ENCODE data around the gene ATP11C. TPM values are rescaled to one million over a fixed set of nuclear protein-coding genes. Genes with fewer than 3 reads are reported as not detected.

Gene ATP11C
- total and polyA plus RNA-seq, 2 of the 4 experiments (the other 2 are of a cell fraction): 19.3 to 40.0 TPM

- in situ Hi-C loops (cut with MboI; ENCODE audit: low sequenced_read_pairs): no loop called here
- Histone ChIP-seq H3K23ac (ENCODE audit: low read depth, low read length) (no peak overlapping the region), H3K9me3 (ENCODE audit: control insufficient read depth, insufficient read depth, low read length) (no peaks in the 10 kb centered on the region), H3K4me3 (ENCODE audit: insufficient read depth, low read depth, low read length) (no peak overlapping the region), H2AK9ac (replicated peaks; ENCODE audit: low read depth, low read length, poor library complexity) (no peak overlapping the region), H3K4me2 (ENCODE audit: low read depth, low read length) (no peak overlapping the region), H3K79me1 (ENCODE audit: low read depth in 1 of 2, low read length in 2 of 2) (no peaks in the 10 kb centered on the region), H2BK120ac (ENCODE audit: low read depth, low read length) (no peak overlapping the region), H2AFZ (replicated peaks; ENCODE audit: low read length, poor library complexity) (no peak overlapping the region), H3K14ac (replicated peaks; ENCODE audit: low read depth, low read length) (no peak overlapping the region), H3K4ac (ENCODE audit: low read depth, low read length) (no peak overlapping the region), H4K91ac (ENCODE audit: insufficient read depth, low read depth, low read length) (no peak overlapping the region), H3K27me3 (ENCODE audit: control insufficient read depth, insufficient read depth, low read length) (no peaks in the 10 kb centered on the region; the same call in 1 of the 2 replicates), H4K20me1 (ENCODE audit: insufficient read depth, low read length) (no peaks in the 10 kb centered on the region), H3K36me3 (ENCODE audit: control insufficient read depth, insufficient read depth, low read length) (no peaks in the 10 kb centered on the region), H2BK5ac (ENCODE audit: low read depth, low read length, poor library complexity, severe bottlenecking) (no peak overlapping the region), H3K9ac (ENCODE audit: low read depth, low read length) (no peak overlapping the region), H2BK20ac (ENCODE audit: low read depth, low read length) (no peak overlapping the region), H3K27ac (ENCODE audit: insufficient read depth, low read length) (no peak overlapping the region), H3K56ac (ENCODE audit: extremely low read depth, insufficient read depth, low read length) (no peak overlapping the region), H4K5ac (ENCODE audit: low read depth, low read length) (no peak overlapping the region), H3K4me1 (ENCODE audit: control insufficient read depth, insufficient read depth, low read length) (no peaks in the 10 kb centered on the region), H3K9me1 (ENCODE audit: insufficient read depth, low read length) (no peaks in the 10 kb centered on the region), H2BK15ac (ENCODE audit: low read depth, low read length) (no peak overlapping the region), H3K18ac (ENCODE audit: low read depth, low read length) (no peak overlapping the region), H4K8ac (ENCODE audit: low read depth in 2 of 2, low read length in 2 of 2) (no peak overlapping the region), H2AK5ac (ENCODE audit: low read depth, low read length) (no peak overlapping the region)
- WGBS, 2 experiments (ENCODE audit: extremely low coverage in 2 of 2, insufficient read length in 1 of 2): no CpG with 5 or more reads among the region's 2 CpGs
- ChIA-PET POLR2A (ENCODE audit: unreplicated experiment) (no interaction called here), CTCF (no interaction called here)
- no peak for ATAC-seq (ENCODE audit: low read depth)
- DNase-seq: no peak
- BruUV-seq (replicated peaks): no TSS peak
- TF ChIP-seq MAZ (IDR thresholded peaks at IDR 0.05; ENCODE audit: borderline replicate concordance, low read depth, low read length) (no peak), CHD1 (IDR thresholded peaks at IDR 0.05; ENCODE audit: low read depth, low read length) (no peak), MXI1 (IDR thresholded peaks at IDR 0.05; ENCODE audit: borderline replicate concordance, low read depth, low read length) (no peak), RAD21 (IDR thresholded peaks at IDR 0.05; ENCODE audit: low read length) (no peak), RFX5 (IDR thresholded peaks at IDR 0.05; ENCODE audit: low read depth, low read length) (no peak), CEBPB (IDR thresholded peaks at IDR 0.05; ENCODE audit: low read depth, low read length) (no peak), RCOR1 (IDR thresholded peaks at IDR 0.05; ENCODE audit: insufficient replicate concordance, low read length) (no peak), USF2 (IDR thresholded peaks at IDR 0.05; ENCODE audit: low read depth, low read length) (no peak), NFE2L2 (IDR thresholded peaks at IDR 0.05; ENCODE audit: low read depth, low read length) (no peak), BHLHE40 (IDR thresholded peaks at IDR 0.05; ENCODE audit: low read depth, low read length) (no peak), SMC3 (IDR thresholded peaks at IDR 0.05; ENCODE audit: low read depth, low read length) (no peak), ELK1 (IDR thresholded peaks at IDR 0.05; ENCODE audit: borderline replicate concordance, low read depth, low read length) (no peak)
- dilution Hi-C loops (cut with HindIII; ENCODE audit: low sequenced_read_pairs, unreplicated experiment): no loop called here
- intact Hi-C loops (cut with micrococcal nuclease): no loop called here
Measured at GRCh38 chrX:139969286-139969685, 36.4 kb upstream of the ATP11C start.
